ENCODE results near the gene MMGT1. TPM values are rescaled to one million over a fixed set of nuclear protein-coding genes. Genes with fewer than 3 reads are reported as not detected.
A peak's percentile ranks its signal among the peaks of the same experiment; 100 is the strongest.

MMGT1 gene
- total RNA-seq = 6.3 and 9.2 TPM in 2 replicates

- DNase-seq (ENCODE audit: low read depth, low spot score) = peak; percentile 41
Observed at GRCh38 chrX:135973548-135974278, at the start of gene MMGT1. TSS of gene MMGT1 (minus strand) at chrX:135973988. CDS start at chrX:135973675, 313 bp downstream.

- no peak for DNase-seq (ENCODE audit: low read depth, low spot score)
Observed at GRCh38 chrX:136021903-136022302, 48.1 kb upstream of the MMGT1 start.

- DNase-seq (ENCODE audit: low read depth, low spot score) = no peak
Observed at GRCh38 chrX:136021160-136021559, 47.4 kb upstream of the MMGT1 start.

- DNase-seq (ENCODE audit: low read depth, low spot score) = no peak
Observed at GRCh38 chrX:136019226-136019625, 45.4 kb upstream of the MMGT1 start.

GRCh38 chrX:136016881-136017280 is 43.1 kb upstream of the MMGT1 start:
- DNase-seq (ENCODE audit: low read depth, low spot score) = no peak

- DNase-seq (ENCODE audit: low read depth, low spot score) = no peak
Observed at GRCh38 chrX:136015016-136015415, 41.2 kb upstream of the MMGT1 start.

- DNase-seq (ENCODE audit: low read depth, low spot score) = no peak
Observed at GRCh38 chrX:135988245-135988644, 14.5 kb upstream of the MMGT1 start.

- no peak for DNase-seq (ENCODE audit: low read depth, low spot score)
Observed at GRCh38 chrX:135985973-135986310, 12.2 kb upstream of the MMGT1 start.

GRCh38 chrX:135985157-135985972 is 11.6 kb upstream of the MMGT1 start, which contains the start of gene SLC9A6:
TSS of gene SLC9A6 (plus strand) at chrX:135985435. CDS start at chrX:135985659, 224 bp downstream.
- DNase-seq (ENCODE audit: low read depth, low spot score) = no peak

GRCh38 chrX:135984791-135985156 is 11.0 kb upstream of the MMGT1 start:
- no peak for DNase-seq (ENCODE audit: low read depth, low spot score)

- no peak for DNase-seq (ENCODE audit: low read depth, low spot score)
Observed at GRCh38 chrX:135984256-135984655, 10.5 kb upstream of the MMGT1 start.

- no peak for DNase-seq (ENCODE audit: low read depth, low spot score)
Observed at GRCh38 chrX:135982860-135983259, 9.1 kb upstream of the MMGT1 start.

GRCh38 chrX:135981668-135982067 is 7.9 kb upstream of the MMGT1 start:
- DNase-seq (ENCODE audit: low read depth, low spot score) = no peak

- DNase-seq (ENCODE audit: low read depth, low spot score) = no peak
Observed at GRCh38 chrX:135981010-135981409, 7.2 kb upstream of the MMGT1 start.

- no peak for DNase-seq (ENCODE audit: low read depth, low spot score)
Observed at GRCh38 chrX:135977611-135978010, 3.8 kb upstream of the MMGT1 start.

GRCh38 chrX:135975421-135975820 is 1.6 kb upstream of the MMGT1 start:
- no peak for DNase-seq (ENCODE audit: low read depth, low spot score)

- DNase-seq (ENCODE audit: low read depth, low spot score) = peak; percentile 15
Observed at GRCh38 chrX:135974279-135974856, 580 bp upstream of the MMGT1 start.

- no peak for DNase-seq (ENCODE audit: low read depth, low spot score)
Observed at GRCh38 chrX:135973025-135973547, 702 bp downstream of the MMGT1 start.

- no peak for DNase-seq (ENCODE audit: low read depth, low spot score)
Observed at GRCh38 chrX:135951291-135951690, 22.5 kb downstream of the MMGT1 start.

GRCh38 chrX:135944486-135944885 is 29.3 kb downstream of the MMGT1 start:
- no peak for DNase-seq (ENCODE audit: low read depth, low spot score)

GRCh38 chrX:135931644-135932487 is 41.9 kb downstream of the MMGT1 start:
- DNase-seq (ENCODE audit: low read depth, low spot score) = no peak
